ENCODE measurements around the gene RSF1. TPM values are rescaled to one million over a fixed set of nuclear protein-coding genes. Genes with fewer than 3 reads are reported as not detected.
"Not testable (repeated sequence)": the region's sequence is repeated elsewhere in the genome, so short reads cannot be mapped to it uniquely, and the experiment has no call there.

The RSF1 gene
- total and polyA plus RNA-seq, 8 donors, result 49.3 to 94.8 (median 73.7) TPM

GRCh38 chr11:77823775-77824174 lies 3.3 kb upstream of the RSF1 start:
- no peak overlapping the region for H3K4me3 ChIP-seq
- peak in 2 of 4 donors; percentile 36 to 51 for DNase-seq

GRCh38 chr11:77822126-77822525 lies 1.6 kb upstream of the RSF1 start:
- ATAC-seq; H3K27me3 ChIP-seq; H3K36me3 ChIP-seq; intact Hi-C loops (cut with DNase I); H3K27ac ChIP-seq; H3K9me3 ChIP-seq; DNase-seq: not testable (repeated sequence)
- peaks cover 11 to 40% of the 10 kb centered on the region in 2 donors for H3K4me1 ChIP-seq
- H3K4me3 ChIP-seq, result peak overlapping the region; percentile 84 to 100

More at GRCh38 chr11:77823775-77824174, 3.3 kb upstream of the RSF1 start:
- no peaks in the 10 kb centered on the region for H3K27me3 ChIP-seq
- peak overlapping the region; percentile 21 to 34 for H3K27ac ChIP-seq
- no peaks in the 10 kb centered on the region for H3K9me3 ChIP-seq
- H3K4me1 ChIP-seq, result peaks cover 4 to 29% of the 10 kb centered on the region in 2 donors
- no peak for ATAC-seq
- no peaks in the 10 kb centered on the region for H3K36me3 ChIP-seq
- intact Hi-C loops (cut with DNase I), result no loop called here
- no peak for TF ChIP-seq CTCF (IDR thresholded peaks at IDR 0.05)

GRCh38 chr11:77821349-77821851 lies 878 bp upstream of the RSF1 start:
- H3K4me1 ChIP-seq, result peaks cover 11 to 44% of the 10 kb centered on the region in 2 donors
- intact Hi-C loops (cut with DNase I), result no loop called here
- DNase-seq (peak in 3 of 4 donors; percentile 37 to 39 (median 39)), ATAC-seq (peak; percentile 3)
- no peak for TF ChIP-seq CTCF (IDR thresholded peaks at IDR 0.05)
- peak overlapping the region; percentile 77 to 96 for H3K27ac ChIP-seq
- H3K4me3 ChIP-seq, result peak overlapping the region; percentile 84 to 100
- no peaks in the 10 kb centered on the region for H3K36me3 ChIP-seq
- H3K9me3 ChIP-seq, result no peaks in the 10 kb centered on the region
- H3K27me3 ChIP-seq, result no peaks in the 10 kb centered on the region

GRCh38 chr11:77819921-77820564 lies 479 bp downstream of the RSF1 start:
- DNase-seq, result peak; percentile 29 to 86 (median 60)
- peak; percentile 43 for ATAC-seq
- H3K4me1 ChIP-seq, result peaks cover 11 to 44% of the 10 kb centered on the region in 2 donors

GRCh38 chr11:77819411-77819920 lies 1.1 kb downstream of the RSF1 start:
- peak overlapping the region; percentile 84 to 100 for H3K4me3 ChIP-seq
- no peaks in the 10 kb centered on the region for H3K36me3 ChIP-seq
- peak overlapping the region; percentile 96 to 98 for H3K27ac ChIP-seq
- intact Hi-C loops (cut with DNase I), result no loop called here
- H3K27me3 ChIP-seq, result no peaks in the 10 kb centered on the region
- H3K9me3 ChIP-seq, result no peaks in the 10 kb centered on the region
- H3K4me1 ChIP-seq, result peaks cover 11 to 44% of the 10 kb centered on the region in 2 donors
- peak; percentile 55 for ATAC-seq
- TF ChIP-seq CTCF (IDR thresholded peaks at IDR 0.05), result peak in 1 of 2 donors; percentile 30
- DNase-seq, result peak; percentile 73 to 96 (median 88)

More at GRCh38 chr11:77819921-77820564, 479 bp downstream of the RSF1 start:
- Histone ChIP-seq H3K27ac (peak overlapping the region; percentile 96 to 98), H3K36me3 (no peaks in the 10 kb centered on the region), H3K4me3 (peak overlapping the region; percentile 84 to 100), H3K9me3 (no peaks in the 10 kb centered on the region), H3K27me3 (no peaks in the 10 kb centered on the region)
- intact Hi-C loops (cut with DNase I), result no loop called here
- no peak for TF ChIP-seq CTCF (IDR thresholded peaks at IDR 0.05)
